HG03025 (cell line): Measurements from ENCODE around the gene CDK5RAP2.

Source experiments
- ATAC-seq: cut with Tn5 transposase; IDR thresholded peaks from one replicate; pipeline ENCODE4 v1.9.1; 2021; ENCODE audit warnings: mild to moderate bottlenecking, moderate library complexity; ENCODE audit not compliant: unreplicated experiment, low FRiP score

Gene CDK5RAP2

GRCh38 chr9:120412425-120412951 lies 167.5 kb downstream of the CDK5RAP2 start:
- no peak for ATAC-seq

- no peak for ATAC-seq
These were observed 168.0 kb downstream of the CDK5RAP2 start for GRCh38 chr9:120411862-120412424.

- no peak for ATAC-seq
These were observed 169.0 kb downstream of the CDK5RAP2 start for GRCh38 chr9:120410925-120411501.

GRCh38 chr9:120408680-120409258 lies 171.2 kb downstream of the CDK5RAP2 start:
- ATAC-seq: no peak

- ATAC-seq: no peak
These were observed 174.1 kb downstream of the CDK5RAP2 start for GRCh38 chr9:120405860-120406259.

- no peak for ATAC-seq
These were observed 174.8 kb downstream of the CDK5RAP2 start for GRCh38 chr9:120405134-120405533.

GRCh38 chr9:120403543-120403856 lies 176.5 kb downstream of the CDK5RAP2 start:
- no peak for ATAC-seq

- no peak for ATAC-seq
These were observed 177.0 kb downstream of the CDK5RAP2 start for GRCh38 chr9:120402741-120403542.

- ATAC-seq: no peak
These were observed 180.0 kb downstream of the CDK5RAP2 start for GRCh38 chr9:120399940-120400339.

GRCh38 chr9:120398286-120398685 lies 181.7 kb downstream of the CDK5RAP2 start:
- no peak for ATAC-seq

GRCh38 chr9:120397453-120397852 lies 182.5 kb downstream of the CDK5RAP2 start:
- no peak for ATAC-seq

- no peak for ATAC-seq
These were observed 183.0 kb downstream of the CDK5RAP2 start for GRCh38 chr9:120396931-120397330.

GRCh38 chr9:120396418-120396817 lies 183.5 kb downstream of the CDK5RAP2 start:
- ATAC-seq: no peak

GRCh38 chr9:120395376-120395775 lies 184.6 kb downstream of the CDK5RAP2 start:
- ATAC-seq: no peak

GRCh38 chr9:120394058-120394669 lies 185.8 kb downstream of the CDK5RAP2 start:
- no peak for ATAC-seq

- no peak for ATAC-seq
These were observed 186.4 kb downstream of the CDK5RAP2 start for GRCh38 chr9:120393386-120394057.

GRCh38 chr9:120392711-120393110 lies 187.3 kb downstream of the CDK5RAP2 start:
- no peak for ATAC-seq

GRCh38 chr9:120392245-120392644 lies 187.7 kb downstream of the CDK5RAP2 start:
- ATAC-seq: no peak

- no peak for ATAC-seq
These were observed 188.3 kb downstream of the CDK5RAP2 start for GRCh38 chr9:120391691-120392090.

GRCh38 chr9:120390637-120391190 lies 189.3 kb downstream of the CDK5RAP2 start:
- no peak for ATAC-seq
